HepG2 (cell line): ENCODE data around the gene ZFP1. TPM values are rescaled to one million over a fixed set of nuclear protein-coding genes. Genes with fewer than 3 reads are reported as not detected.
"Not testable (repeated sequence)": the region's sequence is repeated elsewhere in the genome, so short reads cannot be mapped to it uniquely, and the experiment has no call there.

Experiments
- ADNP ChIP-seq: sonication (generic); formaldehyde crosslinking; IDR thresholded peaks from 2 replicates; pipeline ENCODE4 v1.4.0; 2020; ENCODE audit warnings: missing genetic modification reagents
- ATF2 ChIP-seq: sonication (generic); formaldehyde crosslinking; IDR thresholded peaks from 2 replicates; pipeline ENCODE4 v1.4.0; 2020; ENCODE audit warnings: missing genetic modification reagents
- HNF4G ChIP-seq, 2 experiments: sonication (generic) in 1 of 2; formaldehyde crosslinking in 1 of 2; IDR thresholded peaks; 2 replicates each; pipeline versions ENCODE4 v1.4.0 to v1.6.1; 2011 to 2020; ENCODE audit warnings: borderline replicate concordance in 2 of 2, low read depth in 2 of 2, mild to moderate bottlenecking in 2 of 2, low read length in 1 of 2, missing genetic modification reagents in 1 of 2, moderate library complexity in 1 of 2
- NFYB ChIP-seq: sonication (generic); formaldehyde crosslinking; IDR thresholded peaks from 2 replicates; pipeline ENCODE4 v1.4.0; 2020; ENCODE audit warnings: missing genetic modification reagents
- NFYC ChIP-seq: IDR thresholded peaks from 2 replicates; pipeline ENCODE4 v1.6.1; 2016; ENCODE audit warnings: missing genetic modification reagents, missing compliant biosample characterization
- RXRA ChIP-seq: sonication (generic); formaldehyde crosslinking; IDR thresholded peaks from 2 replicates; pipeline ENCODE4 v1.5.1; 2020; ENCODE audit warnings: missing genetic modification reagents
- SMAD3 ChIP-seq: sonication (generic); formaldehyde crosslinking; IDR thresholded peaks from 2 replicates; pipeline ENCODE4 v1.4.0; 2020; ENCODE audit warnings: missing genetic modification reagents
- SNAPC2 ChIP-seq: sonication (generic); formaldehyde crosslinking; IDR thresholded peaks from 2 replicates; pipeline ENCODE4 v1.8.1; 2022; ENCODE audit warnings: mild to moderate bottlenecking, missing genetic modification reagents
- TEAD3 ChIP-seq: optimal IDR thresholded peaks from 2 replicates; pipeline ENCODE3; 2016; ENCODE audit warnings: borderline replicate concordance
- ZNF142 ChIP-seq: sonication (generic); formaldehyde crosslinking; IDR thresholded peaks from 2 replicates; pipeline ENCODE4 v1.4.0; 2020; ENCODE audit warnings: missing genetic modification reagents
- ZSCAN9 ChIP-seq: IDR thresholded peaks from 2 replicates; pipeline ENCODE4 v1.6.1; 2016; ENCODE audit warnings: borderline replicate concordance
- polyA plus RNA-seq, 8 experiments: library from polyadenylated mRNA; depleted of rRNA in 3 of 8; stranded (reverse) in 7 of 8; unstranded in 1 of 8; fragments of >200 nt; fragmentation: Illumina TruSeq in 4 of 8; extraction: Trizol in 4 of 8; gene quantifications; 2 replicates each; pipeline versions ENCODE4 v1.2.1 to v1.2.3, GENCODE V29; 2011 to 2016; ENCODE audit warnings: low read depth in 4 of 8, missing spikeins in 1 of 8, mixed read lengths in 1 of 8; ENCODE audit not compliant: insufficient read depth in 1 of 8
- total RNA-seq, 5 experiments: library from RNA; depleted of rRNA; stranded (reverse); fragments of >200 nt; fragmentation: Illumina TruSeq; extraction: Trizol; gene quantifications; 2 replicates each; pipeline ENCODE4 v1.2.3, GENCODE V29; 2016; ENCODE audit warnings: low read depth in 1 of 5
- TF ChIP-seq, protein P1 (sequence below): sonication (generic); formaldehyde crosslinking; IDR thresholded peaks from 2 replicates; pipeline ENCODE4 v1.4.0; 2020; ENCODE audit warnings: mild to moderate bottlenecking, missing genetic modification reagents, borderline replicate concordance
- TF ChIP-seq, protein P2 (sequence below): sonication (generic); formaldehyde crosslinking; IDR thresholded peaks from 2 replicates; pipeline ENCODE4 v1.5.0; 2020; ENCODE audit warnings: mild to moderate bottlenecking, missing genetic modification reagents, borderline replicate concordance

Gene ZFP1
- total and polyA plus RNA-seq, 2 of the 13 experiments (the other 11 are each of a cell fraction or from before 2014, with no cell fraction given) = 8.3 to 14.0 TPM

DNA sequence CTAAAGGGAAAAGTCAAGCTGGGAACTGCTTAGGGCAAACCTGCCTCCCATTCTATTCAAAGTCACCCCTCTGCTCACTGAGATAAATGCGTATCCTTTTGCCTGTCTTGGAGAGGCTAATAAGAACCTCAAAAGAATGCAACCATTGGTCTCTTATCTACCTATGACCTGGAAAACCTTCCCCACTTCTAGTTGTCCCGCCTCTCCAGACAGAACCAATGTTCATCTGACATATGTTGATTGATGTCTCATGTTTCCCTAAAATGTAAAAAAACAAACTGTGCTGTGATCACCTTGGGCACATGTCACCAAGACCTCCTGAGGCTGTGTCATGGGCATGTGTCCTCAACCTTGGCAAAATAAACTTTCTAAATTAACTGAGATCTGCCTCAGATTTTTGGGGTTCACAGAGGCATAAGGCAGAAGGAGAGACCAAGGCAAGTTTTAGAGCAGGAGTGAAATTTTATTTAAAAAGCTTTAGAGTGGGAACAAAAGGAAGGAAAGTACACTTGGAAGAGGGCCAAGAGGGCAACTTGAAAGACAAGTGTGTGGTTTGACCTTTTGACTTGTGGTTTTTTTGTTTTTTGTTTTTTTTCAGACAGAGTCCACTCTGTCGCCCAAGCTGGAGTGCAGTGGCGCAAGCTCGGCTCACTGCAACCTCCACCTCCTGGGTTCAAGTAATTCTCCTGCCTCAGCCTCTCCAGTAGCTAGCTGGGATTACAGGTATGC, 18.7 kb upstream of the ZFP1 start (continued):
- TF ChIP-seq ZNF142 (CRISPR knock-in tag) (0 out of 2 replicates have a peak, but pooled peaks have one; percentile 37), ZSCAN9 (CRISPR knock-in tag) (0 out of 2 replicates have a peak, but pooled peaks have one; percentile 46), HNF4G (IDR thresholded peaks at IDR 0.05; ENCODE audit: borderline replicate concordance, low read depth, low read length) (peak; percentile 46; the same call in 1 of the 2 replicates), RXRA (CRISPR knock-in tag) (peak; percentile 42; the same call in 1 of the 2 replicates), NFYB (CRISPR knock-in tag) (0 out of 2 replicates have a peak, but pooled peaks have one; percentile 12), SMAD3 (peak; percentile 63; the same call in 1 of the 2 replicates), SNAPC2 (CRISPR knock-in tag) (peak; percentile 74; the same call in 1 of the 2 replicates), ATF2 (CRISPR knock-in tag) (peak; percentile 68; the same call in 1 of the 2 replicates), TEAD3 (CRISPR knock-in tag) (peak; percentile 37), NFYC (CRISPR knock-in tag) (peak; percentile 45), ADNP (CRISPR knock-in tag) (peak; percentile 80; the same call in 1 of the 2 replicates)
- not testable (repeated sequence) for TF ChIP-seq HNF4G (CRISPR knock-in tag; IDR thresholded peaks at IDR 0.05; ENCODE audit: borderline replicate concordance, low read depth)
- TF ChIP-seq, protein P1, sequence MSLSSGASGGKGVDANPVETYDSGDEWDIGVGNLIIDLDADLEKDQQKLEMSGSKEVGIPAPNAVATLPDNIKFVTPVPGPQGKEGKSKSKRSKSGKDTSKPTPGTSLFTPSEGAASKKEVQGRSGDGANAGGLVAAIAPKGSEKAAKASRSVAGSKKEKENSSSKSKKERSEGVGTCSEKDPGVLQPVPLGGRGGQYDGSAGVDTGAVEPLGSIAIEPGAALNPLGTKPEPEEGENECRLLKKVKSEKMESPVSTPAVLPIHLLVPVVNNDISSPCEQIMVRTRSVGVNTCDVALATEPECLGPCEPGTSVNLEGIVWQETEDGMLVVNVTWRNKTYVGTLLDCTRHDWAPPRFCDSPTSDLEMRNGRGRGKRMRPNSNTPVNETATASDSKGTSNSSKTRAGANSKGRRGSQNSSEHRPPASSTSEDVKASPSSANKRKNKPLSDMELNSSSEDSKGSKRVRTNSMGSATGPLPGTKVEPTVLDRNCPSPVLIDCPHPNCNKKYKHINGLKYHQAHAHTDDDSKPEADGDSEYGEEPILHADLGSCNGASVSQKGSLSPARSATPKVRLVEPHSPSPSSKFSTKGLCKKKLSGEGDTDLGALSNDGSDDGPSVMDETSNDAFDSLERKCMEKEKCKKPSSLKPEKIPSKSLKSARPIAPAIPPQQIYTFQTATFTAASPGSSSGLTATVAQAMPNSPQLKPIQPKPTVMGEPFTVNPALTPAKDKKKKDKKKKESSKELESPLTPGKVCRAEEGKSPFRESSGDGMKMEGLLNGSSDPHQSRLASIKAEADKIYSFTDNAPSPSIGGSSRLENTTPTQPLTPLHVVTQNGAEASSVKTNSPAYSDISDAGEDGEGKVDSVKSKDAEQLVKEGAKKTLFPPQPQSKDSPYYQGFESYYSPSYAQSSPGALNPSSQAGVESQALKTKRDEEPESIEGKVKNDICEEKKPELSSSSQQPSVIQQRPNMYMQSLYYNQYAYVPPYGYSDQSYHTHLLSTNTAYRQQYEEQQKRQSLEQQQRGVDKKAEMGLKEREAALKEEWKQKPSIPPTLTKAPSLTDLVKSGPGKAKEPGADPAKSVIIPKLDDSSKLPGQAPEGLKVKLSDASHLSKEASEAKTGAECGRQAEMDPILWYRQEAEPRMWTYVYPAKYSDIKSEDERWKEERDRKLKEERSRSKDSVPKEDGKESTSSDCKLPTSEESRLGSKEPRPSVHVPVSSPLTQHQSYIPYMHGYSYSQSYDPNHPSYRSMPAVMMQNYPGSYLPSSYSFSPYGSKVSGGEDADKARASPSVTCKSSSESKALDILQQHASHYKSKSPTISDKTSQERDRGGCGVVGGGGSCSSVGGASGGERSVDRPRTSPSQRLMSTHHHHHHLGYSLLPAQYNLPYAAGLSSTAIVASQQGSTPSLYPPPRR (CRISPR knock-in tag) = peak; percentile 13; the same call in 1 of the 2 replicates
- TF ChIP-seq, protein P2, sequence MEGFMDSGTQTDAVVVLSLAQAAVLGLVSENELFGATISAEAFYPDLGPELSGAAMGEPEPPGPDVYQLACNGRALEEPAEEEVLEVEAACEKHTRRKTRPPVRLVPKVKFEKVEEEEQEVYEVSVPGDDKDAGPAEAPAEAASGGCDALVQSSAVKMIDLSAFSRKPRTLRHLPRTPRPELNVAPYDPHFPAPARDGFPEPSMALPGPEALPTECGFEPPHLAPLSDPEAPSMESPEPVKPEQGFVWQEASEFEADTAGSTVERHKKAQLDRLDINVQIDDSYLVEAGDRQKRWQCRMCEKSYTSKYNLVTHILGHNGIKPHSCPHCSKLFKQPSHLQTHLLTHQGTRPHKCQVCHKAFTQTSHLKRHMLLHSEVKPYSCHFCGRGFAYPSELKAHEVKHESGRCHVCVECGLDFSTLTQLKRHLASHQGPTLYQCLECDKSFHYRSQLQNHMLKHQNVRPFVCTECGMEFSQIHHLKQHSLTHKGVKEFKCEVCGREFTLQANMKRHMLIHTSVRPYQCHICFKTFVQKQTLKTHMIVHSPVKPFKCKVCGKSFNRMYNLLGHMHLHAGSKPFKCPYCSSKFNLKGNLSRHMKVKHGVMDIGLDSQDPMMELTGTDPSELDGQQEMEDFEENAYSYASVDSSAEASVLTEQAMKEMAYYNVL (CRISPR knock-in tag) = 0 out of 2 replicates have a peak, but pooled peaks have one; percentile 11
